HCT116 (cell line): ENCODE results near the gene CDKN1C. TPM values are rescaled to one million over a fixed set of nuclear protein-coding genes. Genes with fewer than 3 reads are reported as not detected.

Experiments
- ATAC-seq: fragments of 200-7000 bp; cut with Tn5 transposase; 2 replicates; pipeline ENCODE4 v1.9.1; 2020; ENCODE audit warnings: mild to moderate bottlenecking, moderate library complexity
- BruUV-seq: library from RNA; stranded (reverse); fragments of 400-500 nt; replicated peaks from 2 replicates; lab custom pipeline; 2021; lab: Mats Ljungman, UMichigan
- CTCF ChIA-PET: fragments of 300-600 bp; sonication (Branson Sonifier 250); formaldehyde crosslinking; loops from one replicate; lab custom pipeline; 2021; ENCODE audit warnings: antibody characterized with exemption; lab: Charles Lee
- POLR2A ChIA-PET: fragments of 300-600, 350-600 bp; sonication (Branson Sonifier 250); formaldehyde crosslinking; loops from one replicate; lab custom pipeline; 2021; ENCODE audit warnings: antibody characterized with exemption; lab: Charles Lee
- RAD21 ChIA-PET, 2 experiments: fragments of 300-600 bp; sonication (Branson Sonifier 250); formaldehyde crosslinking; loops; one replicate each; lab custom pipeline; 2023; ENCODE audit warnings: low total read pairs in 2 of 2; ENCODE audit not compliant: uncharacterized antibody in 2 of 2, unreplicated experiment in 2 of 2, low non-redundant PET in 1 of 2; lab: Charles Lee
- DNase-seq: peaks from one replicate; pipeline ENCODE4 v3.0.0-alpha.2; 2010; ENCODE audit warnings: low read depth, low spot score
- H2AFZ ChIP-seq: fragments of 200-600 bp; shearing (Covaris generic), sonication (generic); 2 replicates; pipeline ENCODE4 v1.6.1; 2017; ENCODE audit warnings: low read depth, mixed run types, mixed read lengths, antibody characterized with exemption, low read length; ENCODE audit not compliant: poor library complexity, severe bottlenecking
- H3K27ac ChIP-seq: 2 replicates; pipeline ENCODE4 v1.5.1; 2012; ENCODE audit warnings: low read depth, low read length
- H3K27me3 ChIP-seq: fragments of 200-600 bp; sonication (generic); 2 replicates; pipeline ENCODE4 v1.6.1; 2016; ENCODE audit warnings: mixed run types, low read length, mixed read lengths; ENCODE audit not compliant: insufficient read depth
- H3K36me3 ChIP-seq, 2 experiments: fragments of 200-500 bp in 1 of 2; fragments of 200-600 bp in 1 of 2; sonication (Bioruptor generic) in 1 of 2; sonication (generic) in 1 of 2; 2 replicates each; pipeline versions ENCODE4 v1.5.1 to v1.6.1; 2014 to 2016; ENCODE audit warnings: low read length in 2 of 2, inconsistent platforms in 1 of 2, mixed read lengths in 1 of 2, mixed run types in 1 of 2; ENCODE audit not compliant: insufficient read depth in 2 of 2, control insufficient read depth in 1 of 2
- H3K4me1 ChIP-seq, 2 experiments: fragments of 200-600 bp in 1 of 2; sonication (generic) in 1 of 2; 2 replicates each; pipeline versions ENCODE4 v1.5.1 to v1.6.1; 2012 to 2017; ENCODE audit warnings: low read length in 2 of 2, inconsistent platforms in 1 of 2, mild to moderate bottlenecking in 1 of 2, mixed read lengths in 1 of 2, mixed run types in 1 of 2, moderate library complexity in 1 of 2; ENCODE audit not compliant: insufficient read depth in 2 of 2, control insufficient read depth in 1 of 2
- H3K4me2 ChIP-seq: fragments of 200-600 bp; sonication (generic); 2 replicates; pipeline ENCODE4 v1.6.1; 2017; ENCODE audit warnings: mixed run types, low read length, mixed read lengths
- H3K4me3 ChIP-seq, 2 experiments: fragments of 200-600 bp in 1 of 2; sonication (generic) in 1 of 2; replicated peaks in 1 of 2; 2 replicates each; pipeline ENCODE4 v1.5.1; 2011 to 2016; ENCODE audit warnings: low read length in 2 of 2, control low read depth in 1 of 2, low read depth in 1 of 2, mild to moderate bottlenecking in 1 of 2, mixed read lengths in 1 of 2, mixed run types in 1 of 2
- H3K79me2 ChIP-seq: fragments of 200-600 bp; sonication (generic); 2 replicates; pipeline ENCODE4 v1.6.1; 2017; ENCODE audit warnings: mild to moderate bottlenecking, mixed run types, low read length, moderate library complexity, mixed read lengths; ENCODE audit not compliant: insufficient read depth
- H3K9ac ChIP-seq: fragments of 200-600 bp; sonication (generic); 2 replicates; pipeline ENCODE4 v1.6.1; 2016; ENCODE audit warnings: low read length, mixed read lengths
- H3K9me2 ChIP-seq: fragments of 200-600 bp; sonication (generic), shearing (Covaris generic); 2 replicates; pipeline ENCODE4 v1.6.1; 2017; ENCODE audit warnings: mixed run types, mild to moderate bottlenecking, moderate library complexity; ENCODE audit not compliant: insufficient read depth
- H3K9me3 ChIP-seq, 2 experiments: fragments of 200-500 bp in 1 of 2; fragments of 200-600 bp in 1 of 2; sonication (Bioruptor generic) in 1 of 2; sonication (generic) in 1 of 2; 2 replicates each; pipeline ENCODE4 v1.6.1; 2014 to 2017; ENCODE audit warnings: low read length in 2 of 2, mixed read lengths in 2 of 2, inconsistent platforms in 1 of 2, low read depth in 1 of 2, mild to moderate bottlenecking in 1 of 2, mixed run types in 1 of 2, moderate library complexity in 1 of 2; ENCODE audit not compliant: control insufficient read depth in 1 of 2, insufficient read depth in 1 of 2
- H4K20me1 ChIP-seq: fragments of 200-600 bp; sonication (generic), shearing (Covaris generic); 2 replicates; pipeline ENCODE4 v1.6.1; 2017; ENCODE audit warnings: mixed run types, mild to moderate bottlenecking, moderate library complexity; ENCODE audit not compliant: insufficient read depth
- CBX3 ChIP-seq: IDR thresholded peaks from 2 replicates; pipeline ENCODE4 v1.6.1; 2012; ENCODE audit warnings: low read depth
- CEBPB ChIP-seq: IDR thresholded peaks from 2 replicates; pipeline ENCODE4 v1.6.1; 2012; ENCODE audit warnings: low read depth
- EGR1 ChIP-seq: IDR thresholded peaks from 2 replicates; pipeline ENCODE4 v1.6.1; 2012; ENCODE audit warnings: low read depth
- ELF1 ChIP-seq: IDR thresholded peaks from 2 replicates; pipeline ENCODE4 v1.6.1; 2012; ENCODE audit warnings: low read depth, borderline replicate concordance
- EZH2 ChIP-seq: fragments of 200-600 bp; sonication (generic); IDR thresholded peaks from 2 replicates; pipeline ENCODE4 v1.6.1; 2017; ENCODE audit warnings: antibody characterized with exemption, mixed run types
- EZH2phosphoT487 ChIP-seq: fragments of 200-600 bp; IDR thresholded peaks from 2 replicates; pipeline ENCODE4 v1.6.1; 2018; ENCODE audit warnings: antibody characterized with exemption, borderline replicate concordance
- FOSL1 ChIP-seq: IDR thresholded peaks from 2 replicates; pipeline ENCODE4 v1.6.1; 2012; ENCODE audit warnings: low read depth
- MAX ChIP-seq: IDR thresholded peaks from 2 replicates; pipeline ENCODE4 v1.6.1; 2012
- POLR2A ChIP-seq: IDR thresholded peaks from 2 replicates; pipeline ENCODE4 v1.7.0; 2011; ENCODE audit warnings: borderline replicate concordance; ENCODE audit not compliant: insufficient read depth, insufficient read length; ENCODE audit errors: extremely low read depth
- REST ChIP-seq: IDR thresholded peaks from 2 replicates; pipeline ENCODE4 v1.6.1; 2012; ENCODE audit warnings: low read depth
- SIN3A ChIP-seq: IDR thresholded peaks from 2 replicates; pipeline ENCODE4 v1.6.1; 2012; ENCODE audit warnings: low read depth
- SRF ChIP-seq: IDR thresholded peaks from 2 replicates; pipeline ENCODE4 v1.6.1; 2012; ENCODE audit warnings: low read depth
- TCF7L2 ChIP-seq: IDR thresholded peaks from 2 replicates; pipeline ENCODE4 v1.7.0; 2011; ENCODE audit warnings: borderline replicate concordance, inconsistent platforms; ENCODE audit not compliant: insufficient read depth, insufficient read length; ENCODE audit errors: extremely low read depth
- YY1 ChIP-seq: IDR thresholded peaks from 2 replicates; pipeline ENCODE4 v1.6.1; 2011; ENCODE audit warnings: low read length, low read depth, moderate library complexity, mild to moderate bottlenecking; ENCODE audit not compliant: insufficient replicate concordance; ENCODE audit errors: extremely low read depth
- ZFX ChIP-seq: fragments of 450-650 bp; IDR thresholded peaks from 2 replicates; pipeline ENCODE4 v1.6.1; 2017
- ZNF274 ChIP-seq: fragments of 200-500 bp; sonication (Bioruptor generic); IDR thresholded peaks from 2 replicates; pipeline ENCODE4 v1.6.1; 2014; ENCODE audit warnings: mild to moderate bottlenecking, low read depth, low read length, inconsistent platforms
- intact Hi-C: fragments of 100-400 bp; cut with micrococcal nuclease; formaldehyde crosslinking; loops from 2 replicates; pipeline ENCODE4 v1.10.0; 2022
- total RNA-seq: library from RNA; stranded (reverse); gene quantifications from one replicate; pipeline ENCODE4 v1.2.1, GENCODE V29; 2021; ENCODE audit not compliant: unreplicated experiment
- TF ChIP-seq, protein P1 (sequence below): IDR thresholded peaks from 2 replicates; pipeline ENCODE4 v1.6.1; 2011; ENCODE audit warnings: mild to moderate bottlenecking, low read length, moderate library complexity; ENCODE audit not compliant: insufficient replicate concordance; ENCODE audit errors: extremely low read depth
- TF ChIP-seq, protein P2 (sequence below), 3 experiments: fragments of 200-600 bp in 1 of 3; sonication (generic) in 1 of 3; IDR thresholded peaks in 2 of 3; conservative IDR thresholded peaks in 1 of 3; 2 replicates each; pipeline ENCODE4 v1.5.1; 2012 to 2017; ENCODE audit warnings: low read depth in 2 of 3, low read length in 2 of 3, antibody characterized with exemption in 1 of 3, borderline replicate concordance in 1 of 3, control low read depth in 1 of 3, mild to moderate bottlenecking in 1 of 3, mixed read lengths in 1 of 3, mixed run types in 1 of 3, moderate library complexity in 1 of 3; ENCODE audit not compliant: insufficient read depth in 1 of 3

The CDKN1C gene
- total RNA-seq, 1 experiment from 2014 or later: 24.0 TPM

- H3K36me3 ChIP-seq: peaks cover 0 to 15% of the 10 kb centered on the region in 2 experiments; a peak in 2 of 4 replicates
- TF ChIP-seq SRF: no peak
- no peak for TF ChIP-seq SIN3A
- TF ChIP-seq ZNF274: no peak
- no peak for TF ChIP-seq ELF1
- no peak for TF ChIP-seq CEBPB
- TF ChIP-seq YY1: no peak
- TF ChIP-seq, protein P1, sequence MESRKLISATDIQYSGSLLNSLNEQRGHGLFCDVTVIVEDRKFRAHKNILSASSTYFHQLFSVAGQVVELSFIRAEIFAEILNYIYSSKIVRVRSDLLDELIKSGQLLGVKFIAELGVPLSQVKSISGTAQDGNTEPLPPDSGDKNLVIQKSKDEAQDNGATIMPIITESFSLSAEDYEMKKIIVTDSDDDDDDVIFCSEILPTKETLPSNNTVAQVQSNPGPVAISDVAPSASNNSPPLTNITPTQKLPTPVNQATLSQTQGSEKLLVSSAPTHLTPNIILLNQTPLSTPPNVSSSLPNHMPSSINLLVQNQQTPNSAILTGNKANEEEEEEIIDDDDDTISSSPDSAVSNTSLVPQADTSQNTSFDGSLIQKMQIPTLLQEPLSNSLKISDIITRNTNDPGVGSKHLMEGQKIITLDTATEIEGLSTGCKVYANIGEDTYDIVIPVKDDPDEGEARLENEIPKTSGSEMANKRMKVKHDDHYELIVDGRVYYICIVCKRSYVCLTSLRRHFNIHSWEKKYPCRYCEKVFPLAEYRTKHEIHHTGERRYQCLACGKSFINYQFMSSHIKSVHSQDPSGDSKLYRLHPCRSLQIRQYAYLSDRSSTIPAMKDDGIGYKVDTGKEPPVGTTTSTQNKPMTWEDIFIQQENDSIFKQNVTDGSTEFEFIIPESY: no peak
- TF ChIP-seq ZFX: no peak
- TF ChIP-seq REST: no peak
- TF ChIP-seq FOSL1: no peak
- no peak for TF ChIP-seq EGR1
- TF ChIP-seq POLR2A: no peak
- TF ChIP-seq TCF7L2: no peak
- TF ChIP-seq EZH2: no peak
- TF ChIP-seq, protein P2, sequence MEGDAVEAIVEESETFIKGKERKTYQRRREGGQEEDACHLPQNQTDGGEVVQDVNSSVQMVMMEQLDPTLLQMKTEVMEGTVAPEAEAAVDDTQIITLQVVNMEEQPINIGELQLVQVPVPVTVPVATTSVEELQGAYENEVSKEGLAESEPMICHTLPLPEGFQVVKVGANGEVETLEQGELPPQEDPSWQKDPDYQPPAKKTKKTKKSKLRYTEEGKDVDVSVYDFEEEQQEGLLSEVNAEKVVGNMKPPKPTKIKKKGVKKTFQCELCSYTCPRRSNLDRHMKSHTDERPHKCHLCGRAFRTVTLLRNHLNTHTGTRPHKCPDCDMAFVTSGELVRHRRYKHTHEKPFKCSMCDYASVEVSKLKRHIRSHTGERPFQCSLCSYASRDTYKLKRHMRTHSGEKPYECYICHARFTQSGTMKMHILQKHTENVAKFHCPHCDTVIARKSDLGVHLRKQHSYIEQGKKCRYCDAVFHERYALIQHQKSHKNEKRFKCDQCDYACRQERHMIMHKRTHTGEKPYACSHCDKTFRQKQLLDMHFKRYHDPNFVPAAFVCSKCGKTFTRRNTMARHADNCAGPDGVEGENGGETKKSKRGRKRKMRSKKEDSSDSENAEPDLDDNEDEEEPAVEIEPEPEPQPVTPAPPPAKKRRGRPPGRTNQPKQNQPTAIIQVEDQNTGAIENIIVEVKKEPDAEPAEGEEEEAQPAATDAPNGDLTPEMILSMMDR (IDR thresholded peaks at IDR 0.05 in 2 of 3, conservative IDR thresholded peaks at IDR 0.05 in 1 of 3; ENCODE audit: borderline replicate concordance in 1 of 3, insufficient read depth in 1 of 3, low read depth in 2 of 3, low read length in 2 of 3): no peak
- no peak for TF ChIP-seq EZH2phosphoT487
- no peak for TF ChIP-seq CBX3
- TF ChIP-seq MAX: no peak
- POLR2A ChIA-PET: interaction anchor here (1.0 to 3.0 kb wide), 3 partner anchors 13 to 26 kb away, joined by 3 to 13 read pairs (median 4); no protein-coding TSS in a partner anchor
- intact Hi-C loops: loop anchor here (5.0 kb wide), 1 partner anchor 292 kb away; the partner anchor contains the start of gene MRGPRG
- BruUV-seq: no TSS peak
- CTCF ChIA-PET: interaction anchor here (1.0 to 1.2 kb wide), 2 partner anchors 34 to 391 kb away, joined by 3 to 6 read pairs; no protein-coding TSS in a partner anchor
- ATAC-seq (no peak), DNase-seq (no peak)
- peak overlapping the region; percentile 30; the same call in 1 of the 2 replicates for H3K4me2 ChIP-seq
- H3K9me3 ChIP-seq: no peaks in the 10 kb centered on the region
- peak overlapping the region; percentile 39; the same call in 1 of the 2 replicates for H3K27ac ChIP-seq
- no peaks in the 10 kb centered on the region for H3K27me3 ChIP-seq
- no peaks in the 10 kb centered on the region for H3K9me2 ChIP-seq
- H4K20me1 ChIP-seq: peaks cover 14% of the 10 kb centered on the region; the same call in 1 of the 2 replicates
- H3K9ac ChIP-seq: no peak overlapping the region
- peaks cover 23 to 48% of the 10 kb centered on the region in 2 experiments for H3K4me1 ChIP-seq
- H2AFZ ChIP-seq: no peak overlapping the region
- RAD21 ChIA-PET: no interaction called here
- no peak overlapping the region for H3K4me3 ChIP-seq
- peaks cover 30% of the 10 kb centered on the region for H3K79me2 ChIP-seq
These were observed 39.5 kb upstream of the CDKN1C start for GRCh38 chr11:2924821-2925675.
